DOHH2 (cell line): ENCODE results near the gene RNF223.

Source experiments
- H3F3A ChIP-seq: fragments of 200-600 bp; sonication (generic), shearing (Covaris generic); 2 replicates; pipeline ENCODE4 v1.6.0; 2016; ENCODE audit warnings: antibody characterized with exemption, mild to moderate bottlenecking; ENCODE audit not compliant: control insufficient read depth, insufficient read depth
- H3K27ac ChIP-seq: fragments of 200-600 bp; sonication (generic); 2 replicates; pipeline ENCODE4 v1.5.1; 2014; ENCODE audit warnings: low read depth, mild to moderate bottlenecking, low read length, moderate library complexity
- H3K27me3 ChIP-seq: fragments of 200-600 bp; sonication (generic); 2 replicates; pipeline ENCODE4 v1.6.1; 2014; ENCODE audit warnings: mild to moderate bottlenecking, low read length, mixed read lengths; ENCODE audit not compliant: control insufficient read depth
- H3K36me3 ChIP-seq: fragments of 200-600 bp; sonication (generic); 2 replicates; pipeline ENCODE4 v1.6.1; 2014; ENCODE audit warnings: mild to moderate bottlenecking, low read length, moderate library complexity, mixed read lengths; ENCODE audit not compliant: control insufficient read depth
- H3K4me1 ChIP-seq: fragments of 200-600 bp; sonication (generic); 2 replicates; pipeline ENCODE4 v1.6.1; 2014; ENCODE audit warnings: mild to moderate bottlenecking, low read length, mixed read lengths; ENCODE audit not compliant: control insufficient read depth
- H3K4me2 ChIP-seq: fragments of 200-600 bp; sonication (generic); 2 replicates; pipeline ENCODE4 v1.6.0; 2014; ENCODE audit warnings: mild to moderate bottlenecking, low read length, moderate library complexity
- H3K4me3 ChIP-seq: fragments of 200-600 bp; sonication (generic); 2 replicates; pipeline ENCODE4 v1.5.1; 2014; ENCODE audit warnings: mild to moderate bottlenecking, low read length, mixed read lengths
- H3K79me2 ChIP-seq: fragments of 200-600 bp; sonication (generic); 2 replicates; pipeline ENCODE4 v1.6.1; 2014; ENCODE audit warnings: mild to moderate bottlenecking, low read length, mixed read lengths; ENCODE audit not compliant: control insufficient read depth
- H3K9me2 ChIP-seq: fragments of 200-600 bp; sonication (generic); replicated peaks from 2 replicates; pipeline ENCODE4 v1.6.1; 2014; ENCODE audit warnings: mild to moderate bottlenecking, low read length, mixed read lengths; ENCODE audit not compliant: control insufficient read depth
- H3K9me3 ChIP-seq: fragments of 200-600 bp; sonication (generic); 2 replicates; pipeline ENCODE4 v1.6.1; 2014; ENCODE audit warnings: antibody characterized with exemption, low read length, mixed read lengths; ENCODE audit not compliant: control insufficient read depth, insufficient read depth
- H4K20me1 ChIP-seq: fragments of 200-600 bp; sonication (generic); 2 replicates; pipeline ENCODE4 v1.6.0; 2014; ENCODE audit warnings: low read depth, mild to moderate bottlenecking, antibody characterized with exemption, low read length, moderate library complexity; ENCODE audit not compliant: control insufficient read depth, insufficient read depth
- EZH2phosphoT487 ChIP-seq: fragments of 200-600 bp; sonication (generic); IDR thresholded peaks from 2 replicates; pipeline ENCODE4 v1.6.1; 2017; ENCODE audit warnings: borderline replicate concordance, mild to moderate bottlenecking, antibody characterized with exemption, low read length, moderate library complexity, mixed read lengths
- TF ChIP-seq, protein P1 (sequence below): fragments of 200-600 bp; sonication (generic); IDR thresholded peaks from one replicate; pipeline ENCODE4 v1.5.1; 2014; ENCODE audit warnings: antibody characterized with exemption, mild to moderate bottlenecking, low read depth, low read length; ENCODE audit not compliant: poor library complexity, severe bottlenecking

RNF223 gene

DNA sequence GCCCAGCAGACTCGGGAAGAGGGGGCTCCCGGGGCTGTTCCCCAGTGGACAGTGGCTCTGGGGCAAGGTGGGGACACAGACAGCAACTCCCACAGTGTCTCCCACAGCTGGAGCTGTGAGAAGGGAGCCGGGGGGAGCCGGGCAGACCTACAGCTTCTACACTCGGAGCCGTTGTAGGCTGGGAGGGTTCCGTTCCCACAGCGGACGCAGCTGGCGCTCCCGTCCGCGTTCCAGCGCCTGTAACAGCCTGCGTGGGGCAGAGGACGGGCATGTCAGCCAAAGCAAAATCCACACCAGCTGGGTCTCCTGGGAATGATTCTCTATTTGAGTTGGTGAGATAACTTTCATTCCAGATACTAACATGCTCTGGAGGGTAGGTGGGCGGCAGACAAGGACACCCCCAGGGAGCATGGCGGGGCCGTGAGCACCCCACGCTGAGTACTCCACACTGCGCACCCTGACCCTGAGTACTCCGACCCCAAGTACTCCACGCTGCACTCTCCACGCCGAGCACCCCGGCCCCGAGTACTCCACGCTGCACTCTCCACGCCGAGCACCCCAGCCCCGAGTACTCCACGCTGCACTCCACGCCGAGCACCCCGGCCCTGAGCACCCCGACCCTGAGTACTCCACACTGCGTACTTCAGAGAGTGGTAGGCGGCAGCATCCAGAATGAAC is 13.4 kb upstream of the RNF223 start:
- Histone ChIP-seq H3K9me3 (no peaks in the 10 kb centered on the region), H3K36me3 (no peaks in the 10 kb centered on the region), H3K4me3 (no peak overlapping the region), H3K4me2 (no peak overlapping the region), H3K4me1 (peaks cover 3% of the 10 kb centered on the region), H3K79me2 (no peaks in the 10 kb centered on the region), H4K20me1 (peaks cover 2% of the 10 kb centered on the region; the same call in 1 of the 2 replicates), H3F3A (no peaks in the 10 kb centered on the region), H3K9me2 (no peaks in the 10 kb centered on the region), H3K27ac (no peak overlapping the region), H3K27me3 (no peaks in the 10 kb centered on the region)
- TF ChIP-seq, protein P1, sequence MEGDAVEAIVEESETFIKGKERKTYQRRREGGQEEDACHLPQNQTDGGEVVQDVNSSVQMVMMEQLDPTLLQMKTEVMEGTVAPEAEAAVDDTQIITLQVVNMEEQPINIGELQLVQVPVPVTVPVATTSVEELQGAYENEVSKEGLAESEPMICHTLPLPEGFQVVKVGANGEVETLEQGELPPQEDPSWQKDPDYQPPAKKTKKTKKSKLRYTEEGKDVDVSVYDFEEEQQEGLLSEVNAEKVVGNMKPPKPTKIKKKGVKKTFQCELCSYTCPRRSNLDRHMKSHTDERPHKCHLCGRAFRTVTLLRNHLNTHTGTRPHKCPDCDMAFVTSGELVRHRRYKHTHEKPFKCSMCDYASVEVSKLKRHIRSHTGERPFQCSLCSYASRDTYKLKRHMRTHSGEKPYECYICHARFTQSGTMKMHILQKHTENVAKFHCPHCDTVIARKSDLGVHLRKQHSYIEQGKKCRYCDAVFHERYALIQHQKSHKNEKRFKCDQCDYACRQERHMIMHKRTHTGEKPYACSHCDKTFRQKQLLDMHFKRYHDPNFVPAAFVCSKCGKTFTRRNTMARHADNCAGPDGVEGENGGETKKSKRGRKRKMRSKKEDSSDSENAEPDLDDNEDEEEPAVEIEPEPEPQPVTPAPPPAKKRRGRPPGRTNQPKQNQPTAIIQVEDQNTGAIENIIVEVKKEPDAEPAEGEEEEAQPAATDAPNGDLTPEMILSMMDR: no peak
- no peak for TF ChIP-seq EZH2phosphoT487

DNA sequence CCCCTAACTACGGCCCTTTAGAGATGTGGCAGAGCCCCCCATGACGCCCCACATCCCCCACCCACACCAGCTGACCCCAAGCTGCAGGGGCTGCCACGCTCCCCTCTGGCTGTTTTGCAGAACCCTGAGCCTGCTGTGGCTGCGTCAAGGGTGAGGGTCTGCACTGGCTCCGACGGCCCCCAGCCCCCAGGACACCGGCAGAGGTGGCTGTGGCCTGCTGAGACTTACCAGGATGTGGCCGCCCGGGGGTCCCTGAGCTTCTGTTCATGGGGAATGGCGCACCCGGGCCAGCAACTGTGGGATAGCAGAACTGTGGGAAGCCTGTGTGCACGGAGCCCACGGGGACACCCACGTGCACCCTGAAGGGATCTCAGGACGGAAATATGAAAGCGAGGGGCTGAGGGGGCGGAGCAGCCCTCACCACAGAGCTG is 12.8 kb upstream of the RNF223 start:
- no peaks in the 10 kb centered on the region for H4K20me1 ChIP-seq
- H3K4me3 ChIP-seq: no peak overlapping the region
- H3K27me3 ChIP-seq: no peaks in the 10 kb centered on the region
- H3K4me1 ChIP-seq: no peaks in the 10 kb centered on the region
- H3F3A ChIP-seq: no peaks in the 10 kb centered on the region
- H3K9me3 ChIP-seq: no peaks in the 10 kb centered on the region
- no peak for TF ChIP-seq EZH2phosphoT487
- TF ChIP-seq, protein P1: no peak
- H3K27ac ChIP-seq: no peak overlapping the region
- H3K79me2 ChIP-seq: no peaks in the 10 kb centered on the region
- H3K4me2 ChIP-seq: no peak overlapping the region
- no peaks in the 10 kb centered on the region for H3K36me3 ChIP-seq
- no peaks in the 10 kb centered on the region for H3K9me2 ChIP-seq

DNA sequence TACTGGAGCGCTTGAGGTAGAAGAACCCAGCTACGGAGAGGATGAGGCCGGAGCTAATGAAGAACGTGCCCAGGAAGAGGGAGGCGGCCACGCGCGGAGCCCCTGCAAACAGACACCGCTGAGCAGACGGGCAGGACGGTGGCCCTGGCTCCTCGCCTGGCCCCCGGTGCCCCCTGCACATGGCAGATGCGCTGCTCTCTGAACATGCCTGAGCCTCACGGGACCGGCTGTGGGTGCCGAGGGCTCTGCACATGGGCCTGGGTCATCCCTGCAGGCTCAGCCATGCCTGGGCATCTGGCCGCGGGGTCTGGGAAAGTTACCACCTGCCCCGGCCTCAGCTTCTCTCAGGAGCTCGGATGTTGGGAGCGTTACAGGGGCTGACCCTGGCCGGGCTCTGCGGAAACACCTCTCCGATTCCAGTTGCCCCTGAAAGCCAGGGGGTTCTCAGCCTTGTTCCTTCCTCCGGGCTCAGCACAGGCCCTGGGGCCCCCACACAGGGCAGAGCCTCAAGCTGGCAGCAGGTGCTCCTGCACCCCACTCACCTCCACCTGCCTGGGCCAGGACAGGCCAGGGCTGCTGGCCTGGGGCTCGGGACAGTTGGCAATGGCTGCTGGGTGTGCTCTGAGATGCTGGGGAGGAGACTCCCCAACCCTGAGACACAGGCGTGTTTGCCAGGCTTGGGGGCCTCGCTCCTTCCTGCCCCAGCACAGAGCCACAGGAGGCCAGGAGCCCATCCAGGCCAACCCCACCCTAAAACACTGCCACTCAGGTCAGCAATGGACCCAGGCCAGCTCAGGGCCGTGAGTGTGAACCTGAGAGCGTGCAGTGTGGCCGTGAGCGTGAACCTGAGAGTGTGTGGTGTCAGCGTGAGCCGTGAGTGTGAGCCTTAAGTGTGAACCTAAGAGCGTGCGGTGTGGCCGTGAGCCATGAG is 12.1 kb upstream of the RNF223 start:
- Histone ChIP-seq H3K9me3 (no peaks in the 10 kb centered on the region), H3K4me1 (no peaks in the 10 kb centered on the region), H3K27ac (no peak overlapping the region), H3K36me3 (no peaks in the 10 kb centered on the region), H3K9me2 (no peaks in the 10 kb centered on the region), H4K20me1 (no peaks in the 10 kb centered on the region), H3F3A (no peaks in the 10 kb centered on the region), H3K27me3 (no peaks in the 10 kb centered on the region), H3K79me2 (no peaks in the 10 kb centered on the region), H3K4me2 (no peak overlapping the region), H3K4me3 (no peak overlapping the region)
- TF ChIP-seq, protein P1: no peak
- no peak for TF ChIP-seq EZH2phosphoT487
